Epithelial cell of proximal tubule (primary cell): ENCODE results near the gene PRCP. TPM values are rescaled to one million over a fixed set of nuclear protein-coding genes. Genes with fewer than 3 reads are reported as not detected.

Experiments
- DNase-seq: peaks from one replicate; pipeline ENCODE4 v3.0.0-alpha.2; 2011; ENCODE audit warnings: low read depth
- H3K4me3 ChIP-seq: 2 replicates; pipeline ENCODE4 v1.5.1; 2011; ENCODE audit warnings: low read depth, mild to moderate bottlenecking, low read length
- total RNA-seq: library from RNA; depleted of rRNA; stranded (reverse); fragments of >200 nt; gene quantifications from 2 replicates; pipeline ENCODE4 v1.2.3, GENCODE V29; 2015
- TF ChIP-seq, protein P1 (sequence below): conservative IDR thresholded peaks from 2 replicates; pipeline ENCODE4 v1.5.1; 2012; ENCODE audit warnings: low read depth, mild to moderate bottlenecking, low read length

Gene PRCP
- total RNA-seq, 1 donor from 2014 or later, result 22.2 TPM

GRCh38 chr11:82845356-82846353 lies 54.6 kb downstream of the PRCP start:
- TF ChIP-seq, protein P1, sequence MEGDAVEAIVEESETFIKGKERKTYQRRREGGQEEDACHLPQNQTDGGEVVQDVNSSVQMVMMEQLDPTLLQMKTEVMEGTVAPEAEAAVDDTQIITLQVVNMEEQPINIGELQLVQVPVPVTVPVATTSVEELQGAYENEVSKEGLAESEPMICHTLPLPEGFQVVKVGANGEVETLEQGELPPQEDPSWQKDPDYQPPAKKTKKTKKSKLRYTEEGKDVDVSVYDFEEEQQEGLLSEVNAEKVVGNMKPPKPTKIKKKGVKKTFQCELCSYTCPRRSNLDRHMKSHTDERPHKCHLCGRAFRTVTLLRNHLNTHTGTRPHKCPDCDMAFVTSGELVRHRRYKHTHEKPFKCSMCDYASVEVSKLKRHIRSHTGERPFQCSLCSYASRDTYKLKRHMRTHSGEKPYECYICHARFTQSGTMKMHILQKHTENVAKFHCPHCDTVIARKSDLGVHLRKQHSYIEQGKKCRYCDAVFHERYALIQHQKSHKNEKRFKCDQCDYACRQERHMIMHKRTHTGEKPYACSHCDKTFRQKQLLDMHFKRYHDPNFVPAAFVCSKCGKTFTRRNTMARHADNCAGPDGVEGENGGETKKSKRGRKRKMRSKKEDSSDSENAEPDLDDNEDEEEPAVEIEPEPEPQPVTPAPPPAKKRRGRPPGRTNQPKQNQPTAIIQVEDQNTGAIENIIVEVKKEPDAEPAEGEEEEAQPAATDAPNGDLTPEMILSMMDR, result no peak
- DNase-seq, result no peak

DNA sequence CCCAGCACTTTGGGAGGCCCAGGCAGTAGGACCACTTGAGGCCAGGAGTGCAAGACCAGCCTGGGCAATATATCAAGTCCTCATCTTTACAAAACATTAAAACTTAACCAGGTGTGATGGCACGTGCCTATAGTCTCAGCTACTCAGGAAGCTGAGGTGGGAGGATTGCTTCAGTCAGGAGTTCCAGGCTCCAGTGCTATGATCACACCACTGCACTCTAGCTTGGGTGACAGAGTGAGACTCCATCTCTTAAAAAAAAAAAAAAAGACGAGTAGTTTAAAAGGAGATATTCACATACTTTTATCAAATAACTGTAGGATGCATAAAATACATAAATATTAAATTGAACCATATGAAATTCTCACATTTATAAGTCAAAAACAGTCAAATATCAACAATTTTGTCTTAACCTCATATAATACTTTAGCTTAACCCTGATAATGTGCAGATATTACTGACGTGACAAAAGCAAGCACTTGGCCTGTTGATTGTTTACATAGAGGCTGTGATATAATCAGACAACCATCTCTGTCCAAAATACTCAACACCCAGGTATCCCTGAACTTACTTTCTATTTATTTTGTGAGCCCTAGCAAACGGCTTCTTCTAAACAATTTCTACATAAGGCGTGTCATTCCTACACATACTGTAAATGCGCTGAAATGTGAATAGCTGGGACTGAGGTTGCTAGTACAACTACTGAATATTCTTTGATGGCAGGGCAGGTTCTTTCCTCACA lies 57.0 kb downstream of the PRCP start:
- DNase-seq, result no peak
- TF ChIP-seq, protein P1, result no peak
- no peak overlapping the region for H3K4me3 ChIP-seq

More at GRCh38 chr11:82845356-82846353, 54.6 kb downstream of the PRCP start:
- H3K4me3 ChIP-seq, result no peak overlapping the region

GRCh38 chr11:82842019-82842418 lies 58.2 kb downstream of the PRCP start:
- DNase-seq, result no peak
- H3K4me3 ChIP-seq, result no peak overlapping the region
- TF ChIP-seq, protein P1, result no peak

- H3K4me3 ChIP-seq, result no peak overlapping the region
- no peak for DNase-seq
- TF ChIP-seq, protein P1, result no peak
Measured at GRCh38 chr11:82837650-82838049, 62.6 kb downstream of the PRCP start.

GRCh38 chr11:82832983-82833382 lies 67.2 kb downstream of the PRCP start:
- no peak for DNase-seq
- no peak overlapping the region for H3K4me3 ChIP-seq
- TF ChIP-seq, protein P1, result no peak

DNA sequence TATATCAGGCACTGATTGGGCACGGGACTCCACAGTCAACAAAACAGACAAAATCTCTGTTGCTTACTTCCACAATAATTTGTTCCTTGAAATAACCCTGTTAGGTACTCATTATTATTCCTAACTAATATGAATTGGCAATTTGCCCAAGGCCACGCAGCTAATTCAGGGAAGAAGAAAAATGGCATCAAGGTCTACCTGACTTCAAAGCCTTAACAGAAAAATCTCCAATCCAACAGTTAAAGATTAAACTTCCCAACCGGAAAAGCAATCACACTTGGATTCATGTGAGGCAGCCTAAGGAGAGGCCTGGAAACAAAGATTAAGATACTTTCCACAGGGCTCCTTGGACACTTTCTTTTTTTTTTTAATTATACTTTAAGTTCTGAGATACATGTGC lies 68.9 kb downstream of the PRCP start:
- DNase-seq, result no peak
- TF ChIP-seq, protein P1, result no peak
- no peak overlapping the region for H3K4me3 ChIP-seq
